AG09319 (cell line): ENCODE results near the gene GPR151.

Experiments used
- DNase-seq: peaks from one replicate; pipeline ENCODE4 v3.0.0-alpha.2; 2010; ENCODE audit warnings: low read depth; ENCODE audit errors: extremely low read depth
- CTCF ChIP-seq: IDR thresholded peaks from 2 replicates; pipeline ENCODE4 v1.5.1; 2011; ENCODE audit warnings: low read depth, mild to moderate bottlenecking, inconsistent platforms, low read length, moderate library complexity

Gene GPR151

GRCh38 chr5:146499680-146500079 lies 16.3 kb downstream of the GPR151 start:
- no peak for DNase-seq
- no peak for TF ChIP-seq CTCF

GRCh38 chr5:146494656-146495055 lies 21.3 kb downstream of the GPR151 start:
- DNase-seq: no peak
- no peak for TF ChIP-seq CTCF

GRCh38 chr5:146490089-146490843 lies 25.7 kb downstream of the GPR151 start:
- no peak for DNase-seq

GRCh38 chr5:146484714-146485391 lies 31.1 kb downstream of the GPR151 start:
- no peak for DNase-seq
- TF ChIP-seq CTCF: no peak

More at GRCh38 chr5:146490089-146490843, 25.7 kb downstream of the GPR151 start:
- TF ChIP-seq CTCF: no peak

- no peak for DNase-seq
- no peak for TF ChIP-seq CTCF
Observed at GRCh38 chr5:146482775-146483174, 33.2 kb downstream of the GPR151 start.

- TF ChIP-seq CTCF: no peak
- DNase-seq: no peak
Observed at GRCh38 chr5:146475906-146476305, 40.1 kb downstream of the GPR151 start.

GRCh38 chr5:146475190-146475780 lies 40.7 kb downstream of the GPR151 start:
- DNase-seq: no peak

More at GRCh38 chr5:146475190-146475780, 40.7 kb downstream of the GPR151 start:
- peak; percentile 10; the same call in 1 of the 2 replicates for TF ChIP-seq CTCF
